ENCODE data around the gene TERT.
"Not testable (repeated sequence)": the region's sequence is repeated elsewhere in the genome, so short reads cannot be mapped to it uniquely, and the experiment has no call there.

TERT gene

GRCh38 chr5:1331861-1332405 lies 37.1 kb upstream of the TERT start:
- peak overlapping the region; percentile 92 for H3K27ac ChIP-seq
- no peak for DNase-seq (ENCODE audit: low read depth, low spot score)

GRCh38 chr5:1330847-1331831 lies 36.3 kb upstream of the TERT start:
- DNase-seq (ENCODE audit: low read depth, low spot score): no peak
- H3K27ac ChIP-seq: peak overlapping the region; percentile 92

- H3K27ac ChIP-seq: peak overlapping the region; percentile 92
- DNase-seq (ENCODE audit: low read depth, low spot score): peak; percentile 99
Measured at GRCh38 chr5:1330146-1330846, 35.4 kb upstream of the TERT start.

GRCh38 chr5:1329111-1329579 lies 34.3 kb upstream of the TERT start:
- DNase-seq (ENCODE audit: low read depth, low spot score): no peak
- H3K27ac ChIP-seq: peak overlapping the region; percentile 87

- not testable (repeated sequence) for DNase-seq (ENCODE audit: low read depth, low spot score)
- H3K27ac ChIP-seq: peak overlapping the region; percentile 87
Measured at GRCh38 chr5:1328237-1329110, 33.6 kb upstream of the TERT start.

GRCh38 chr5:1326901-1327756 lies 32.3 kb upstream of the TERT start:
- not testable (repeated sequence) for DNase-seq (ENCODE audit: low read depth, low spot score)
- H3K27ac ChIP-seq: peak overlapping the region; percentile 94

GRCh38 chr5:1326532-1326875 lies 31.6 kb upstream of the TERT start:
- H3K27ac ChIP-seq: peak overlapping the region; percentile 94
- DNase-seq (ENCODE audit: low read depth, low spot score): not testable (repeated sequence)

- no peak for DNase-seq (ENCODE audit: low read depth, low spot score)
- peak overlapping the region; percentile 94 for H3K27ac ChIP-seq
Measured at GRCh38 chr5:1325870-1326531, 31.1 kb upstream of the TERT start.

GRCh38 chr5:1325191-1325741 lies 30.4 kb upstream of the TERT start:
- no peak for DNase-seq (ENCODE audit: low read depth, low spot score)
- H3K27ac ChIP-seq: no peak overlapping the region

- DNase-seq (ENCODE audit: low read depth, low spot score): no peak
- H3K27ac ChIP-seq: no peak overlapping the region
Measured at GRCh38 chr5:1324719-1325190, 29.9 kb upstream of the TERT start.

- no peak for DNase-seq (ENCODE audit: low read depth, low spot score)
- H3K27ac ChIP-seq: no peak overlapping the region
Measured at GRCh38 chr5:1324301-1324700, 29.4 kb upstream of the TERT start.

- no peak overlapping the region for H3K27ac ChIP-seq
- DNase-seq (ENCODE audit: low read depth, low spot score): no peak
Measured at GRCh38 chr5:1323803-1324173, 28.9 kb upstream of the TERT start.

- DNase-seq (ENCODE audit: low read depth, low spot score): no peak
- no peak overlapping the region for H3K27ac ChIP-seq
Measured at GRCh38 chr5:1322955-1323802, 28.3 kb upstream of the TERT start.

GRCh38 chr5:1322036-1322900 lies 27.4 kb upstream of the TERT start:
- DNase-seq (ENCODE audit: low read depth, low spot score): no peak
- H3K27ac ChIP-seq: no peak overlapping the region

GRCh38 chr5:1321576-1321975 lies 26.7 kb upstream of the TERT start:
- DNase-seq (ENCODE audit: low read depth, low spot score): no peak

More at GRCh38 chr5:1321576-1321975, 26.7 kb upstream of the TERT start:
- no peak overlapping the region for H3K27ac ChIP-seq
